Activated CD4-positive, alpha-beta T cell treated with anti-CD3 and anti-CD28 coated beads for 48 hours (primary cell): ENCODE data around the gene GOLGA6L7.
"Not testable (repeated sequence)": the region's sequence is repeated elsewhere in the genome, so short reads cannot be mapped to it uniquely, and the experiment has no call there.

ENCODE experiments used
- DNase-seq: peaks from one replicate; pipeline ENCODE4 v3.0.0-alpha.2; 2020

Gene GOLGA6L7

DNA sequence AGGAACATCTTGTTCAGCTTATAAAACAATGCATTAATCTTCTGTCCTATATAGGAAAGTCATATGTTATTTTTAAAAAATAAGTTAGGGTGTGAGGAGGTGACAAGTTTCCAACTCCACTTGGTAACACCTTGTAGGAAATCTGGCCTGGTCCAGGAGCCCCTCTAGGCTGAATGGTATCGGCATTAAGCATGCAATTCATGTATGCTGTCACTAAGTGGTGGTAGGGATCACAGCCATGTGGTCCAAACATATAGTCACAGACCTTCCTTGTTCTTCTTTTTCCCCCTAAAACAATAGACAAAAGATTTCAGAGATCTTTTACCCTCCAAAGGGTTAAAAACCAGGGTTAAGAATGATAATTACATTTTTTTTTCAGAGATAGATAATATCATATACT lies 33.2 kb upstream of the GOLGA6L7 start:
- no peak for DNase-seq

DNA sequence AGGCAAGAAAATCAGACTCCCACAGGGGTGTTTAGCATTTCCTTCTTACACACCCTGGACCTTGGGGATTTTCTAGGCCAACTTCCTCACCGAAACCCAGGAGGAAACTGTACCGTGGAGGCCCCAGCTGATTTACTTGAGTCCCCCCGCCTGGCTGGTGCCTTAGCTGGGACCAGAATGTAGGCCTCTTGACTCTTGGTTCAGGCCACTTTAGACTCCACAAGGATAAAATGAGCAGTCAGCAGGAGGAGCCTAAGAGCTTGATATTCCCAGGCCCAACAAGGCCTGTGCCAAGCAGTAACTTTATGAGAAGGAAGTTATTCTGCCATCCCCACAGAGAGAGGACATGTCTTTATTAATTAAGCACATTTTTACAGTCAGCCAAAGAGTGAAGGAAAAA lies 32.7 kb upstream of the GOLGA6L7 start:
- no peak for DNase-seq

DNA sequence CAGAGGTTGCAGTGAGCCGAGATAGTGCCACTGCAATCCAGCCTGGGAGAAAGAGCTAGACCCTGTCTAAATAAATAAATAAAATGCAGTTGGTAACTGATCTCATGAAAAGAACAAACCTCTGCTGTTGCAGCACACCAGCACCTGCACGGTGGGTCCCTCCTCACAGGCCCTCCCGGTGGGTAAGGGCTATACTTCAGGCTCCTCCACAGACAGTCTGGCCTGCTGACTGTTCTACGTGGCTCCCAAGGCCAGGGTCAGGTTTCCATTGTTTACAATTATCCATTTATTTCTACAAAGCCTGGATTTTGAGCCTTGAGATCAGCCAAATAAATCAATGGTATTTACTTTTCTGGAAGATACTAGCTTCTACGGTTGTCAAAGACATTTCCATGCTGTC lies 32.2 kb upstream of the GOLGA6L7 start:
- DNase-seq = no peak

DNA sequence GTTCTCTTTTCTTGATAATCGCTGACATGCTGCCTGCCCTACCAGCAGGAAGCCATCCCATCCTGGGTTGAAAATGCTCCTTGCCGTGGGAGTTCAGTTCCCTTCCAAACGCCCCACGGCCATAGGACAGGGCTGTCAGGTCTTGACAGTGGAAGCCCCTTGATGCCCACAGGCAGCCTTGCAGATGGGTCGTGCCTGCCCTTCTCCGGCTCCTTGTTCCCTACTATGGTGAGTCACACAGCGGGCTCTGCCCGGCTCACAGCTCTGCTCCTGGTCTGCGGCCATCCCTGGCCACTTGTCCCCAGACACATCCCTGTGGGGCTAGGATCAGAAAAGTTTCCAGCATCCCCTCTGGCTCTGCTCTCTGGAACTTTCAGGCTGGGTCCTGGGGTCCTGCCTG lies 31.1 kb upstream of the GOLGA6L7 start:
- no peak for DNase-seq

DNA sequence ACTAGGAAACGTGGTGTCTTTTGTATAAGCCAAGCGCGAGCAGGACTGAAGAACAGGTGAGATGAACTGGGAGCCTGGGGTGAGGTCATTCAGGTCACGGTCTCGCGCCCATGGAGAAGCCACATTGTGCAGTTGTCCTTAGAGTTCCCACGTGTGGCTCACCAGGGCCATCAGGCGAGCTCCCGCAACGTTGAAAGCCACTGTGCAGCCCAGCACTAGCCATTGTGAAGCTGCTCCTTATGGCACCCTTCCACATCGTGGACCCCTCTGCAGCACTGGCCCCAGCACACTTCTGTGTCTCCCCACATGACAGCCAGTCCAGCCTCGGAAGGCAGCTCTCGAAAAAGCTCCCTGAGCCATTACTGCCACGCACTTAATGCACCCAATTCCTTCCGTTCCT lies 29.8 kb upstream of the GOLGA6L7 start:
- DNase-seq = no peak

DNA sequence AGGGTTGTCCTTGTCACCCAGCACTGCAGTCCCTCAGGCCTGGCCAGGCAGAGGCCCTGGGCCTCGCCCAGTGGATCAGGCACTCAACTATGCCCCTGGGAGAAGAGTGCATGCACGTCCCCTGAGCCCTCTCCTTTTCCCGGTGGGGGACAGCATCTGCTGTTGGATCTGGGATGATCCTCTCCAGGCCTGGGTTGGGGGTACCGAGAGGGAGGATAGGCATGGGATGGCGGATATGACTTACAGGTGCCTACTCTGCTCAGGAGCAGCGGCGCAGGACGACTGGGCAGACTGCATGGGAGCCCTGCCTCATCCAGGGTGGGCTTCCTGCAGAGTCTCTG lies 28.4 kb upstream of the GOLGA6L7 start:
- DNase-seq = no peak

DNA sequence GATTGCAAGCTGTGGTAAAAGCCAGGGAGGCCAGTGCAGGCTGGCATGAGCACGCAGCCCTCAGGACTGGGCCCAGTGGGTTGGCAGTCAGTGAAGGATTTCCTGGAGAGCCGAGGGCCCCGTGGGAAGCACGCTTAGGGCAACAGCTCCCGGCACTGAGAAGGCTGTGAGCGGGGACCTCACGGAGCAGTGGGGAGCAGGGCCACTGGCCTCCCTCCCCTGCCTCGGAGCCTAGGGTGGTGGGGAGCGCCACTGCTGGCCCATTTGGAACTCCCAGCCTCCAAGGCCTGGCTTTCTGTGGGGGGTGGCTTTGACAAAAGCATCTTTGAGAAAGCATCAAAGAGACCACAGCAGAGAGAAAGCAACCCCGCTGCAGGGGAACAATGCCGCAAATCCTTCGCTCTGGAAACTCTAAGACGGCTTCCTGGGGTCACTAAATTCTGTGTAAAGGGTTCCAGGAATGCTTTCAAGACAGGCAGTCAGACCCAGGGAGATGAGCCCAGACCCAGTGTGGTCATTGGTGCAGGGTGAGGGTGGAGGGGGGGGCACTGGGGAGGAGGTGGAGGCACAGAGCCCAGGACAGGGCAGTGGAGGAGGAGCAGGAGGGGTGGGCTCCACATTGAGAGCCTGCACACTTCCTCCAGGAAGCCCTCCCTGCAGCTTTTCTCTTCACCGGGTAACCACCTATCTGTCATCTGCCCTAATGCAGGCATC lies 27.8 kb upstream of the GOLGA6L7 start:
- DNase-seq = no peak

DNA sequence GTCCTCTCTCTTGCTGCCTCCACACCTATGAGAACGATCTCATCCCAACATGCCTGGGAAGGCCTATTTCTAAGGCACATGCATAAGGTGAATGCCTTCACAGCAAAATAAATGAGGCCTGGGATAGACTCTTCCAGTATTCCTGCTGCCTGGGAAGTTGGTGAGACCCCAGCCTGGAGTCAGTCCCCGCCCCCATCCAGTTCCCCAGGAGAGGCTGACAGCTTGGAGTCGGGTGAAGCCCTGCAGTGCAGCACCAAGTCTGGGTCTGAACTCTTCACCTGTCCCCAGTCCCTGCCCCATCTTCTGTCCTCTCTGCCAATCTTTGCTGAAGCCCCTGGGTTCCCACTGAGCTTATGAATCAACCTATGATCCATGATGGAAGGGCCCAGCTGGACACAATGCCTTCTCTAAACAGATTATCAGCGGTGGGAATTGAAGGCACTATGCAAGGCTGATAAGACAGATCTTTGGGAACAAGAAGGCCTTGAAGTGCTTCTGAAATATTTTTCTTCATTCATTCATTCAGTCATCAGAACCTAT lies 27.1 kb upstream of the GOLGA6L7 start:
- no peak for DNase-seq

DNA sequence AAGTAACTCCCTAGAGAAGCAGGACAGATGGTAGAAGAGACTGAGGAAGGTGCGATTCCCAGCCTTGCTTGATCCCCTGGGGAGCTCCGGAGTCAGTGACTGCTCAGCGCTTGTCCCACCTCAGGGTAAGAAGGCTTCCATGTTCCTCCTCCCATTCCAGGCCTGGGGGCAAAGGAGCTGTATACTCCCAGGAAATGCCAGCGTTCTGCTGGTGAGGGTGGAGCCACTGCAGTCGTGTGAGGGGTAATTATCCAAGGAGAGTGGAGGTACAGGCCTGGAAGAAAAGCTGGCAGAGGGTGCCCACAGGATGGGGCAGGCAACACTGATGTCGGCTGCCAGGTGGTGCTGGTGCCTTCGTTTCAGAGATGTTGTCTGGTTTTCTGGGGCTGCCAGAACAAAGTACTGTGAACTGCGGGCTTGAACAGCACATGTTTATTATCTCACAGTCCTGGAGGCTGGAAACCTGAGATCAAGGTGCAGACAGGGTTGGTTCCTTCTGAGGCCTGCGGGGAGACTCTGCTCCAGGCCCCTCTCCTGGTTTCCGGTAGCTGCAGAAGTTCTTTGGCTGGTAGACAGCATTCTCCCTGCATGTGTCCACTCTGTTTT lies 25.2 kb upstream of the GOLGA6L7 start:
- no peak for DNase-seq

DNA sequence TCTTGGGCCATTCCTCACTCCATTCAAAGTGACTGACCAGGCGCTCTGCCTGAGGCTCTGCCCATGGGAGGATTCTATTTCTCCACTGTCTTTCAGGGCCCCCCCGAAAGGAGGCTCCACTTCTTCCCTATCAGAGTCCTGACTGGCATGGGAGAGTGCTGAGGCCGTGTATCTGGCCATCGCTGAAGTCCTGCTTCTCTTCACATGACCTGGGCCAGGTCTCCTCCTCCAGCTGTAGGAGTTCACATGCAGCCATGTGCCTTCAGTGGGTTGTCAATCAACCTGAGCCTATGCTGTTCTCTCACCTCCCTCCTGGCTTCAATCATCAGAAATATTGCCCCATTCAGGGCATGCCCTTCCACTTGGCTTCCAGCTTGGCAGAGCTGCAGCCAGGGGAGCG lies 24.6 kb upstream of the GOLGA6L7 start:
- DNase-seq = no peak

DNA sequence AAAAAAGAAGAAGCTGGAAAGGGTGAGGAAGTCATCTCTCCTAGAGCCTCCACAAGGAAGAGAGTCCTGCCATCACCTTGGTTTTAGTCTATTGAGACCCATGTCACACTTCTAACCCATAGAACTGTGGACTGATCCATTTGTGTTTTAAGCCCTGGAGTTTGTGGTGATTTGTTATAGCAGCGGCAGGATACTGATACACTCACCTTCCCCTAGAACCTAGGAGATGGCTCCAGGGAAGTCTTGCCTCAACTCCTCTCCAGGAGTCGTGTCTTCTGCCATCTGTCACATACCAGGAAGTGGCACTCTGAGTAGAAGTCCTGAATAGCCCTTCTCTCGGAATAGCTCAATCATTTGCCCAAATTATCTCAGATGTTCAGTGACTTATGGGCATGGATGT lies 22.7 kb upstream of the GOLGA6L7 start:
- no peak for DNase-seq

DNA sequence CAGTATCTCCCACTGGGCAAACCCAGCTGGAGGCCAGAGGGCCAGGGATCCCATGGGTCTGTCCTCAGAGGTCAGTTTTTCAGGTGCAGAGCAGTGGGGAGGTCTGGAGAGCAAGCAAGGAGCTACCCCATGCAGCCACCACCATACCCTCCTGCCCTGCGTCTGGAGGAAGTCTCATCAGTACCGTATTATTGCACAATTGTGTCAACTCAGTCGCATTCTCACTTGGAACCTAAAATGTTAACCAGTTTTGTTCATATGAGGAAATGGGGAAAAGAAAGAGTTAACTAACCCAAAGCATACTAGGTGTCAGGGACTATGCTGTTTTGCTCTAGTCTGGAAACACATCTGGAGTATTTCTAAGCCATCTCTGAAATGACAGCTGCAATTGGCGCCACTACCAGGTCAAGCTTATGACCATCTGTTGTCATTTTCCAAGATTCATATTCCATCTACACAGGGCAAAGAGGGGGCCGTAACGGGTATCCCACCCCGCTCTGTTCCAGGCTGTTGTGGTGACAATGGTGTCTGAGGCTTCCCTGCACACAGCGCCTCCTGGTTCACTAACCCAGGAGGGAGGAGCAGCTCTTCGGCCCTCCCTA lies 20.4 kb upstream of the GOLGA6L7 start:
- no peak for DNase-seq

DNA sequence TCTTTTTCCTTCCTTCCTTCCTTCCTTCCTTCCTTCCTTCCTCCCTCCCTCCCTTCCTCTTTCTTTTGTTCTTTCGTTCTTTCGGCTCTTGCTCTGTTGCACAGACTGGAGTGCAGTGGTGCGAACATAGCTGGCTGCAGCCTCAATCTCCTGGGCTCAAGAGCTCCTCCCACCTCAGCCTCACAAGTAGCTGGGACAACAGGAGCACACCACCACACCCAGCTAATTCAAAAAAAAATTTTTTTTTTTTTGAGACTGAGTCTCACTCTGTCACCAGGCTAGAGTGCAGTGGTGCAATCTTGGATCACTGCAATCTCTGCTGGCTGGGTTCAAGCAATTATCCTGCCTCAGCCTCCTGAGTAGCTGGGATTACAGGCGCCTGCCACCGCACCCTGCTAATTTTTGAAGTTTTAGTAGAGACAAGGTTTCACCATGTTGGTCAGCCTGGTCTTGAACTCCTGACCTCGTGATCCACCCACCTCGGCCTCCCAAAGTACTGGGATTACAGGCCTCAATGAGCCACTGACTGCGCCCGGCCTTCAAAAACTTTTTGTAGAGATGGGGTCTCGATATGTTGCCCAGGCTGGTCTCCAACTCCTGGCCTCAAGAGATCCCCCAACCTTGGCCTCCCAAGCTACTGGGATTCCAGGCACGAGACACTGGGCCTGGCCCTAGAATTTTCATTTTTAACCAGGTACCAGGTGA lies 13.3 kb upstream of the GOLGA6L7 start:
- DNase-seq = not testable (repeated sequence)

DNA sequence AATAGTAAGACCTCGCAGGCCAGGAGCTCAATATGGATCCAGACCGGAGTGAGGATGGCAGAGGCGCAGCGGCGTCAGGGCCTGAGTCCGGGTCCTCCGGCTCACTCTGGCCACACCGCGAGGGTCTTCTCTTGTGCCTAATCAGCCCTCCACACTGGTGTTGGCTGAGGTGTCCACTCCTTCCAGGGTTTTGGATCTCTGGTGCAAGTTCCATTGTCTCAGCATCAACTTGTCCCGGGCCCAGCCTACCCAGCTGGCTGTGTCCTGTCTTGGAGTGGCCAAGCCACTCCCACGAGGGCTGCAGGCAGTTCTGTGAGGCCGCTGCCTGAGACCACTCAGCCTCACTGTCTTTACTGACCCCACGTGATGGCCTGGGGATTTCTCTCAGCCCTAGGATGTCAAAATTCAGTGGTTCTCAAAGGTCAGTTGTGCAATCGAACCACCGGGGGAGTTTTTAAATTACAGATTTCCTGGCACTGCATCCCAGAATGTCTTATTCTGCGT lies 12.6 kb upstream of the GOLGA6L7 start:
- DNase-seq = no peak

DNA sequence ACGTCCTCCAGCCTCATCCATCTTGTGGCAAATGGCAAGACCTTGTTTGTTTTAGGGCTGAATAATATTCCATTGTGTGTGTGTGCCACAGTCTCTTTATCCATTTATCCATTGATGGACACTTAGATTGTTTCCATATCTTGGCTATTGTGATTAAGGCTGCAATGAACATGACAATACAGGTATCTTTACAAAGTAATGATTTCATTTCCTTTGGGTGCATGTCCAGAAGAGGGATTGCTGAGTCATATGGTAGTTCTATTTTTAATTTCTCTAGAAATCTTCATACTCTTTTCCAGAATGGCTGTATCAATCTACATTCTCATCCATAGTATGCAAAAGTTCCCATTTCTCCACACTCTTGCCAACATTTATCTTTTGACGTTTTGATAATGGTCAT lies 6.1 kb upstream of the GOLGA6L7 start:
- not testable (repeated sequence) for DNase-seq

DNA sequence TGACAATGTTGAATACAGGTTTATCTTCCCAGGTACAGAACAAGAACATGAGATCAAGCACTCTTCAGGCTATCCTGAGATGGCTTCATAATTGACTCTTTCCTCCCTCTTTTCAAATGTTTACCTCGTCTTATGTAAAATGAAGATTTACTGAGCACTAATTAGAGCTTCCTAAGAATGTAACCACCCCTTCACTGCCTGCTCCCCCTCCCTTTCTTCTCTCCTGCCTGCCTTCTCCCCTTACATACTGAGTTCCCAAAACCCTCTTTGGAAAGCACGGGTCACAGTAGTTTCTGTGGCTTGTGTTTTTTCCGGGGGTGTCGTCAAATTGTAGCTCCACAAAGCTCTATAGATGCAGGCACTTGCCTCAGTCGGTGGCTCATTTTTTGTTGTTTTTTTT lies 5.2 kb upstream of the GOLGA6L7 start:
- DNase-seq = not testable (repeated sequence)

DNA sequence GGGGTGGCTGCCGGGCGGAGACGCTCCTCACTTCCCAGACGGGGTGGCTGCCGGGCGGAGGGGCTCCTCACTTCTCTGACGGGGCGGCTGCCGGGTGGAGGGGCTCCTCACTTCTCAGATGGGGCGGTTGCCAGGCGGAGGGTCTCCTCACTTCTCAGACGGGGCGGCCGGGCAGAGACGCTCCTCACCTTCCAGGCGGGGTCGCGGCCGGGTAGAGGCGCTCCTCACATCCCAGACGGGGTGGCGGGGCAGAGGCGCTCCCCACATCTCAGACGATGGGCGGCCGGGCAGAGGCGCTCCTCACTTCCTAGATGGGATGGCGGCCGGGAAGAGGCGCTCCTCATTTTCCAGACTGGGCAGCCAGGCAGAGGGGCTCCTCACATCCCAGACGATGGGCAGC lies 1.3 kb upstream of the GOLGA6L7 start:
- DNase-seq = not testable (repeated sequence)

DNA sequence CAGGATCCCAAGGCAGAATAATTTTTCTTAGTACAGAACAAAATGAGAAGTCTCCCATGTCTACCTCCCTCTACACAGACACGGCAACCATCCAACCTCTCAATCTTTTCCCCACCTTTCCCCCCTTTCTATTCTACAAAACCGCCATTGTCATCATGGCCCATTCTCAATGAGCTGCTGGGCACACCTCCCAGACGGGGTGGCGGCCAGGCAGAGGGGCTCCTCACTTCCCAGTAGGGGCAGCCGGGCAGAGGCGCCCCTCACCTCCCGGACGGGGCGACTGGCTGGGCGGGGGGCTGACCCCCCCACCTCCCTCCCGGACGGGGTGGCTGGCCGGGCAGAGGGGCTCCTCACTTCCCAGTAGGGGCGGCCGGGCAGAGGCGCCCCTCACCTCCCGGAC lies 827 bp upstream of the GOLGA6L7 start:
- not testable (repeated sequence) for DNase-seq

DNA sequence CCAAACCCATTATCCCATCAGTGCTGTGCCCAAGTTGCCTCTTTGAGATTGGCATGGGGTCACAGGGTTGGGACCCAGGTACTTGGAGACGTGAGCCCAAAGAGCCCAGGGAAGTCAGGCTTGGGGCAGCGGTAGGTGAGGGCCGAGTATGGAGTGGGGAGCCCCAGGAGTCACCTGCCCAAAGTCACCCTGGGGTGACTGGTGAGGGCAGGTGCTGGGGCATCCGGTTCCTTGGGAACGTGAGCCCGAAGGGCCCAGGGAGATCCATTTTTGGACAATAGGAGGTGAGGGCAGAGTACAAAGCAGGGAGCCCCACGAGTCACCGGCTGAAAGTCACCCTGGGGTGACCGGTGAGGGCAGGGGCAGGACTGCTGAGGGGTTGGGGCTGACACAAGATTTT lies 485 bp downstream of the GOLGA6L7 start:
- DNase-seq = not testable (repeated sequence)

DNA sequence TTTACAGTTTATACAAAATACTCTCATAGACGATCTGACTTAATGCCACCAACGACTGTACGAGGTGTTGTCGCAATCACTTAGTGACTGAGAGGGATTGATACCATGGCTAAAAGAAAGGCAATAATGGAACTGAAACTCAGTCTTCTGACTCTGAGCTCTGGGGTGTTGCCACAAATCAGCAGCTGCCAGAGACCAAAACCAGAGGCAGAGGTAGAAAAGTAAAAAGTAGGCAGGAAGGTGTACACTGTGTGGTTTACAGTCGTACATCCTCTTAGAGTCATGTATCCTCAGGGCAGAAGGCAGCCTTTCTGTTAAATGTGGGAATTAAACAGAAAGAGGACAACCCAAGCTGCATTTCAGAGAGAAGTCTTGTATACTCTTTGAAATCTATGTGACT lies 1.2 kb downstream of the GOLGA6L7 start:
- DNase-seq = peak; percentile 31

DNA sequence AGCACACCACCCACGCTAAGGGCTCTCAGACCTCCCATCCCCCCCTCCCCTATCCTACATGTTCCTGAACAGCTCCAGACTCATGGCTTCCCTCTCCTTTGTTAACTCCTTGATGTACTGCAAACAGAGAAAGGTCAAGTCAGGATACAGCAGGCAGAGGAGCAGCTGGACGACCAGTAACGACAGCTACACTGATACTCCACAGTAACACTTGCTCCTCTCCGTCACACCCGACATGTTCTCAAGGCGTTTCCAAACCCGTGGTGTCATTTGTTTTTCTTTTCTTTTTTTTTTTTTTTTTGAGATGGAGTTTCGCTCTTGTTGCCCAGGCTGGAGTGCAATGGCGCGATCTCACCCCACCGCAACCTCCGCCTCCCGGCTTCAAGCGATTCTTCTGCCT lies 4.3 kb downstream of the GOLGA6L7 start:
- not testable (repeated sequence) for DNase-seq

DNA sequence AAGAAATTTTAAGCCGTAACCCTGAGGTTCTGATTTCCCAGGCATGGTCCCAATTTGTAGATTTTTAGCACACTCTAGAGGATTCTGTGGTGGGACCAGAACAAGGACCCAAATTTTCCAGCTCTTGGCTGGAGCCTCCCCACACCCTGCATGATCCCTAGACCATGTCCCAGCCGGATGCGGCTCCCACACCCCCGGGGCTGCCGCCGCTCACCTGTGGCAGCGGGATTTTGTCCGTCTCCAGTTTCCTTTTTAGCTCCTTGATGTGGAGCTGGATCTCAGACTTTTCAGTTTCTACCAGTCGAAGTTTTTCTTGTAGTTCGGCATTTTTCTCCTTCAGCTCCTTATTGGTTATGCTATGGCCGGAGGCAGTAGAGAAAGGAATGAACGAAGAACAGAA lies 4.9 kb downstream of the GOLGA6L7 start:
- not testable (repeated sequence) for DNase-seq

DNA sequence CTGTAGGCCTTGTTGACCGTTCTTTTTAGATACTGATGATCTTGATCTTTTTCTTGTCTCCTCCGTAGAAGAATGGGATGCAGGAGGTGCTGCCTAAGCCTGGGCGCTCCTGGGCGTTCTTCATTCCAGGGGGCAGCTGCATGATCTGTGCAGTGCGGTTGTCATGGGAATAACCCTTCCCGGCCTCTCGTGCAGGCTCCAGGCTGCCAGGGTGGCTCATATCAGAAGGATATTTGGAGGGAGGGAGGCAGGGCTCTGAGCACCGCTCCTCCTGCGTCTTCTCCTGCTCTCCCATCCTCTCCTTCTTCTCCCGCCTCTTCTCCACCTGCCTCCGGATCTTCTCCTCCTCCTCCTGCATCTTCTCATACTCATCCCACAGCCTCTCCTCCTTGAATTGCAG lies 6.2 kb downstream of the GOLGA6L7 start:
- DNase-seq = not testable (repeated sequence)

DNA sequence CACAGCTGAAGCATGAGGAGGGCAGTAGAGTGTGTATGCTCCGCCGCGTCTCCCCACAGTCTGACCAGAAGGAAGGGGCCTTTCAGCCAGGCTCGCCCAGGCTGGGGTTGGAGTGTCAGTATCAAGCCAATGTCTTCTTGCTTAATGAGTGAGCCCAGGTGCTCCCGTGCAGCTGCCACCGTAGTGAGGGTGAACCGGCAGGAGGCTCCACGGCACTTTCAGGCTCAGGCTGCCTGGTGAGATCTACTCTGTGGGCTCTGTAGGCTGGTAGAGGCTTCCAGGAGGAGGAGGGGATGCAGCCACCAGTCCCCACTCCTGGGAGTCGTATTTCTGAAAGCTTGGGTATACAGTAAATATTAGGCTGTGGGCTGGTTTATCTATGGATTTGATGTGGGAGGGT lies 8.2 kb downstream of the GOLGA6L7 start:
- not testable (repeated sequence) for DNase-seq
